G401 (cell line): ENCODE measurements around the gene HTT. TPM values are rescaled to one million over a fixed set of nuclear protein-coding genes. Genes with fewer than 3 reads are reported as not detected.

ENCODE experiments used
- DNase-seq: peaks from one replicate; pipeline ENCODE4 v3.0.0-alpha.2; 2015; ENCODE audit warnings: low spot score
- in situ Hi-C: cut with HindIII; loops from 2 replicates; pipeline ENCODE4 v1.10.0; 2016; ENCODE audit warnings: low sequenced_read_pairs, mixed read lengths
- total RNA-seq: library from RNA; depleted of rRNA; stranded (reverse); fragments of >200 nt; shearing (Covaris generic); gene quantifications from 2 replicates; pipeline ENCODE4 v1.2.3, GENCODE V29; 2014

Gene HTT
- total RNA-seq, 1 experiment from 2014 or later: 52.6 TPM

GRCh38 chr4:3263876-3264193 lies 189.4 kb downstream of the HTT start:
- in situ Hi-C loops: no loop called here
- no peak for DNase-seq

GRCh38 chr4:3266076-3266475 lies 191.6 kb downstream of the HTT start:
- DNase-seq: no peak
- in situ Hi-C loops: no loop called here

DNA sequence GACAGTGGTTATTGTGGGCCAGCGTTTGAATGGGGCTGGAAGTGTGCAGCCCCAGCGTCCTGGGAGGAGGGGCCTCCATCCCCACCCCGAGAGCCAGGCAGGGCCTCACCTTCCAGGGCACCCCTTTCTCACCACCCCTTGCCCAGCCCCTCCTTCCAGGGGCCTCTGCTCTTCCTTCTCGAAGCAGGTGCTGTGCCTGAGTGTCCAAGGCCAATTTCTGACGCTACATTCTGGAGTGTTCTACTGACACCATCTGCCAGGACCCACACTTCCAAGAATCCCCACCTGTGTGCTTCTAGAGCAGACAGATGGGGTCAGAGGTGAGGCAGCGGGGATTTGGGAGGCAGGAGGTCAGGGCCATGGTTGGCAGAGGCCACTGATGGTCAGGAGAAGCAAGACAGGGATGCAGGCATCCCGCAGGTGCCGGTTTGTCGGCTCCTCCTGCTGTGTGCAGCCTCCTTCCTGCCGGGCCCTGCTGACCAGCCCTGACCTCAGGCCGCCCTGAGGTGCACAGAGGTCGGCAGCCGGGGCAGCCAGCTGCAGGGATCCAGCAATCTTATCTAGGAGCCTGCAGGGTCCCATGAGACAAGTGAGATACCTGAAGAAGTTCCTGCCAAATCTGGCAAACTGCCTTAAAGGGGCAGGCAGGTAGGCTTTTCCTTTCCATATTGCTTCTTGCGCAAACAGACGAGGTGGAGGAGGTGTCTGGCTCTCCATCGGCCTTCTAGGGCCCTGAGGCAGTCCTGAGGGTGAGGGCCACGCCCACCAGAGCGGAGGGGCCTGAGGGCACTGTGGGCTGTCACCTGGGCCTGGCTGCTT lies 193.3 kb downstream of the HTT start:
- in situ Hi-C loops: no loop called here
- peak; percentile 78 for DNase-seq

DNA sequence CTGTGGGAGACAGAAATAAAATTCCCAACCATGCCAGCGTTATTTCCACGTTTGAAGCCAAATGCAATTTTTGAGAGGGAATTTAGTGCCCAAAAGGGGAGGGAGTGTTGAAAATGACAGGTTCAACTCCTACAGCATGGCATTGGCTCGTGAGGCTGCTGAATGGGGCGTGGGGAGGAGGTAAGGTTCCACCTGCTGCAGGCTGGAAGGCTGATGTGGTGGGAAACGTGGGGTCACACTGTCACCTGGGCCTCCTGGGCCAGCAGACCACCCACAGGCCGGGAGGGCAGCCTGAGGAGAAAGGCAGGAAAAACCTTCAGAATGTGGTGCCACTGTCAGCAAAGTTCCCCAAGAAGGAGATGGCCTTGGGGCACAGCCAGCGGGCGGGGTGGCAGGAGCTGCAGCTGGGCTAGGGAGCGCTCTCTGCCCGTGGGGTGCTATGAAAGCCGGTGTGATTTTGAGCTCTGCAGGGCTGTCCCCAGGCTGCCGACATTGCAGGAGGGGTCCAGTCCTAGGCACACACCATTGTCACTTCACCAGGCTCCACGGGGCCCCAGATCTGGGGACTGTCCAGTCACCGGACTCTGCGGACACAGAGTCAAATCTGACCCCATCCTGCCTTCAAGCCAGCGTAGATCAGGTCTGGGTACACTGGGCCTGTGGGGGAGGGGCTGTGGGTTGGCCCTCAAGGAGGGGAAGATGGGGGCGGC lies 194.1 kb downstream of the HTT start:
- in situ Hi-C loops: no loop called here
- no peak for DNase-seq

GRCh38 chr4:3269105-3269927 lies 194.8 kb downstream of the HTT start:
- in situ Hi-C loops: no loop called here
- DNase-seq: no peak

- no peak for DNase-seq
- in situ Hi-C loops: no loop called here
These were observed 195.6 kb downstream of the HTT start for GRCh38 chr4:3269991-3270611.

DNA sequence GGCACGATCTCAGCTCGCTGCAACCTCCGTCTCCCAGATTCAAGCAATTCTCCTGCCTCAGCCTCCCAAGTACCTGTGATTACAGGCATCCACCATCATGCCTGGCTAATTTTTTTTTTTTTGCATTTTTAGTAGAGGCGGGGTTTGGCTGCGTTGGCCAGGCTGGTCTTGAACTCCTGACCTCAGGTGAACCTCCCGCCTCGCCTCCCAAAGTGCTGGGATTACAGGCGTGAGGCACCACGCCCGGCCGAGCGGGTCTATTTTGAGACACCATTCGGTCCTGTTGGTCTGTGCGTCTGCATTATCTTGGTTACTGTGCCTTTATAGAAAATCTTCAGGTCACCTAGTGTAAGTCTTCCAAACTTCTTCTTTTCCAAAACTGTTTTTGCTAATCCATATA lies 196.7 kb downstream of the HTT start:
- no peak for DNase-seq
- in situ Hi-C loops: no loop called here

GRCh38 chr4:3276986-3277385 lies 202.5 kb downstream of the HTT start:
- in situ Hi-C loops: no loop called here
- DNase-seq: peak; percentile 89

GRCh38 chr4:3280466-3280865 lies 206.0 kb downstream of the HTT start:
- DNase-seq: no peak
- in situ Hi-C loops: no loop called here

GRCh38 chr4:3283483-3283882 lies 209.0 kb downstream of the HTT start:
- no peak for DNase-seq
- in situ Hi-C loops: no loop called here

GRCh38 chr4:3283916-3284315 lies 209.4 kb downstream of the HTT start:
- DNase-seq: peak; percentile 96
- in situ Hi-C loops: no loop called here

- in situ Hi-C loops: no loop called here
- no peak for DNase-seq
These were observed 210.5 kb downstream of the HTT start for GRCh38 chr4:3284734-3285557.

- peak; percentile 69 for DNase-seq
- in situ Hi-C loops: no loop called here
These were observed 211.3 kb downstream of the HTT start for GRCh38 chr4:3285558-3286334.

DNA sequence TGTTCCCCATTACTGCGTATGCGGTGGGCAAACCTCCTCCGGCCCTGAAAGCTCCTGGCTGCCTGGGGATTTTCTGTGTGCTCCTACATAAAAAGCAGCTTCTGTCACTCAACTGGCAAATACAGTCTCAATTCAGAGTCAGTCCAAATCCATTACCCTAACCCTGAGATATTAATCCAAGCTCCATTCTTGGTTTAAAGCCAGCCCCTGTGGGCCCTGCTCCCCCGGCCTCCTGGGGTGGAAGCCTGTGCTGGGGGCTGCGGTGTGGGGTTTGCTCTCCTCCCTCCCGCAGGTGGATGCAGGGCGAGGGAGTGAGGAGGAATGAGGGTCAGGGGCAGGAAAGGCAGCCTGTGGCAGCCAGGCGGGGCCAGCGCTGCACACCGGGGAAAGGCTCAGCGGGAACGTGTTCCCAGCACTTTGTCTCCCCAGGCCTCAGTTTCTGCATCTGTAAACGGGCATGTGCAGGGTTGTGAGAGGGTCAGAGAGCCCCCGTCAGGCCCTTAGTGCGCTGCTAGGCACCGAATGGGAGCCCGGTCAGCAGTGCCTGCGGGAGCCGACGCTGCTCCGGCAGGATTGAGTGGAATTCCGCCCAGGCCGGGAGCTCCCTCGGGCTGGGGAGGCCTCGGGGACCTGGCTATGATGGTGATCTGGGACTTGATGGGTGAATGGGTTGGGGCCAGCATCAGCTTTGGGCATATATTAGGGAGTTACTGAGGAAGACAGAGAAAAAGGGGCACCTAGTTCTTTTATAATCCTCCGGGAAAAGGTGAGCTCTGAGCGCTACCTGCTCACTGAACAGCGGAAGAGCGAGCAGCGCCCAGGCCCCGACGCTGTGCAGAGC lies 212.1 kb downstream of the HTT start:
- in situ Hi-C loops: no loop called here
- DNase-seq: no peak

- in situ Hi-C loops: no loop called here
- DNase-seq: peak; percentile 81
These were observed 212.9 kb downstream of the HTT start for GRCh38 chr4:3287271-3287971.

- no peak for DNase-seq
- in situ Hi-C loops: no loop called here
These were observed 213.6 kb downstream of the HTT start for GRCh38 chr4:3287972-3288570.
